ENCODE results near the gene USH2A.

USH2A gene

DNA sequence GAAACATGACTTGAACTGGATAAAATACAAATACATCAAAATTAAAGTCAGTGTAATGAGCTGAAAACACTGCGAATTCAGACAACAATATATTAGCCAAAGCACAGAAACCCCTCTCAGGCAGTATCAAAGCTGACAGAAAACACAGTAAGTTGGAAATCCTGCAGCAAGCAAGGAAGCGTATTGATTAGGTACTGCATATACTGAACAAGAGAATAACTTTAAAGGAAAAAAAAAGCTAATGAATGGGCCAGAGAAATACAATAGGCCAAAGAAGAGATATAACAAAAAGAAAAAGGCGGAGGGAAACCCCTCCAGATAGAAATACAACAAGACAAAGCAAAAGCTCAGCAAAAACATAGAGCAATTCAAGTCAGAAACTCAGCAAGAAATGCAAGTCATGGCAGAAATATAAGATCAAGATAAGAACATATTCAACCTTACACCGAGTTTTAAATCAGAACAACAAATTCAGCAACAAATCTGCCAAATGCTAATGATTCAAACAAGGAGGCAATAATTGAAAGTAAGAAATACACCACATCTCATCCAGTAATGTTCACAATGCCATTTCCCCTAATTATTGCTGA is 299.0 kb downstream of the USH2A start:
- no peak for DNase-seq (ENCODE audit: low read depth in 2 of 2)

GRCh38 chr1:216123446-216124191 is 299.6 kb downstream of the USH2A start:
- no peak for DNase-seq (ENCODE audit: low read depth in 2 of 2)

DNA sequence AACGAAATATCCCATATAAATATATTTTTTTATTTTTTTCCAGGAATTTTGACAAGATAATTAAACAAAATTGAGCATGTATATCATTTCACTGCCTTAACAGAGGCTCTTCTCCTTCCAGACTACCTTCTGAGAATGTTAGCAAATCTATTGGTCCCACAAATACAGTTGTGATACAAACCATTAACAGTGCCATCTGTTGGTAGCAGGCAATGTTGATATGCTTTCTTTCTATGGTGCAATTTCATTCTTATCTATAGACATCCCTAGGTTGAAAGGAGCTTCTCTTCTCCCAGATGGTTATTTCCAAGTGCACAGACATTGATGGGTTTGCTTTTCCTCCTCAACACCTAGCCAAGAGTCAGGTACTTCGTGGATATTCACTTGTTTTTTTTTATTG is 303.6 kb downstream of the USH2A start:
- no peak for DNase-seq (ENCODE audit: low read depth in 2 of 2)

DNA sequence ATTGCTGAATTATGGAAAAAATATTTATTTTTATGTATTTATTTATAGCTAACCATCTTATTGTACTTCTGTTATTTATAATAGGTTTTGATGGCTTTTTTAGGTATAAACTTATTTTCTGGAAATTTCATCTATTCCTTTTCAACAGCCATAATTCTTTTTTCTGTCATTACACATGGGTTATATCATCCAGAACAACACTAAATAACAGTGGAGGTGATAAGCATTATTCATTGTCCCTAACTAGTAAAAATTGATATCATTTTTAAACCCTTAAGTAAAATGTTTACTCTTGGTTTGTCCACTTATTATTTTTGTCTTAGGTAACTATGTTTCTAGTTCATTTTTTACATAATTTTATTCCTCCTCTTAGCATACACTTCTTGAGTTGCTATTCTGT is 309.1 kb downstream of the USH2A start:
- DNase-seq (ENCODE audit: low read depth in 2 of 2) = no peak

- DNase-seq (ENCODE audit: low read depth in 2 of 2) = no peak
Measured at GRCh38 chr1:216113181-216113580, 310.1 kb downstream of the USH2A start.

DNA sequence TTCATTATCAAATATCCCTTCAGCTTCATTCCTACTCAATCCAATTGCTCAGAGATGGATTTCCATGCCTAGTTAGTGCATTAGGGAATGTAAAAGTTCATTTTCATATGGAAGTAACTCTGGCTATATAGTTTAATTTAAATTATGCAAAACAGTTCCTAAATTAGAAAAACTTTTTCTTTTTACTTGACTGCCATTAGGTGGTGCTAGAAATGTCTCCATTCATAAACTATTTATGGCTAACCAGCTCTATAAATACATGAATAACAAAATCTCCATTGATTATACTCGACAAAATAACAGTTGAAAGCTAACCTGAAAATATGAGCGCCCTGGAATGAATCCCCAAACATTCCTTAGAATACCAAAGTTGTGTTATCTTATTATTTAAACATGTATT is 311.4 kb downstream of the USH2A start:
- no peak for DNase-seq (ENCODE audit: low read depth in 2 of 2)

DNA sequence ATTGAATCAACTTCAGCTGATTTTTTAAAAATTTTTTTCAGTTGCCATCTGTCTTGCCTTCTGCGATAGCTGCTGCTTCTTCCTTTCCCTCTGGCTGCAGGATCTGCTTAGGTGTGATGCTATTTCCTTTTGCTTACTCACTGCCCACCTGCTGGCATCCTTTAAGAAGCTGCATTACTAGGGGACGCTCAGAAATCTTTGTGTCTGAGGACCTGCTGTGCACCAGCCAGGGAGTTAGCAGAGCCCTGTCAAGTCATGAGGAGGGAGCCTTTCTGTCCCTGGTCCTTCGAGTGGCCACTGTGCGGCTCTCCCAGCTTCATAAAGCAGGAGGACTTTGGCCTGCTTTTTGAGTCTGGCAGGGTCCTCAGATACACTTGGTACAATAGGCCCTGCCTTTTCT is 327.8 kb downstream of the USH2A start:
- no peak for DNase-seq (ENCODE audit: low read depth in 2 of 2)

DNA sequence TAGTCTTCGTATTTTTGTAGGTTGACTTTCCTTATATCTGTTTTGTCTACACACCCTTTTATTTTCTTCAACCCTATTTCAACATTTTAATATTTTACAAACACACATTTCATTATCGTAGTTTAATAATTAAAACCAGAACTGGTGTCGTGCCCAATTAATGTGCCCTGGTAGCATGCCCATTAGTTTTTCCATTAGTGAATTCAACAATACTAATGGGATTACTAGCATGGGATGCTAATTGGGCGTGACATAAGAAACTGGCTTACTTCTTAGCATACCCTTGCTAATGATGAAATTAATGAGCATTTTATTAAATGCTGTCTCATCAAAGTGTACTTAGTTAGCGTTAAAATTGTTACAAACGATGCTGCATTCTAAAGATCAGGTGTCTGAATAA is 332.7 kb downstream of the USH2A start:
- DNase-seq (ENCODE audit: low read depth in 2 of 2) = no peak

DNA sequence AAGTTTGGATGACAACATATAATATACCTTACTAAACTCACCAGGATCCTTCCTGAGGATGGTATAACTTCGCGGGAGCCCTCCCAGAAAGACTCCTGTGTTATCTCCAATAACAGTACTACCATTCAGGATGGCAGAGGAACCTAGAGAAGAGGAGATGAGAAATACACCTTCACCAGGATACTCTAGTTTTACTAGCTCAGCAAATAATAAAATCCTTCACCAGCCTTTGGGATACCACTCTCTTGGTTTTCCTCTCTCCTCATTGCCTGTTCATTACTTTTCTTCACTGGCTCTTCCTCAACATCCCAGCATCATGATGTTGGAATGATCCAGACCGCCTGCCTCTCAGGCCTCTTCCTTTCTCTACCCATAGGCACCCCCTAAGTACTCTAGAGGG is 336.6 kb downstream of the USH2A start:
- no peak for DNase-seq (ENCODE audit: low read depth in 2 of 2)

GRCh38 chr1:216081445-216081844 is 341.8 kb downstream of the USH2A start:
- no peak for DNase-seq (ENCODE audit: low read depth in 2 of 2)

DNA sequence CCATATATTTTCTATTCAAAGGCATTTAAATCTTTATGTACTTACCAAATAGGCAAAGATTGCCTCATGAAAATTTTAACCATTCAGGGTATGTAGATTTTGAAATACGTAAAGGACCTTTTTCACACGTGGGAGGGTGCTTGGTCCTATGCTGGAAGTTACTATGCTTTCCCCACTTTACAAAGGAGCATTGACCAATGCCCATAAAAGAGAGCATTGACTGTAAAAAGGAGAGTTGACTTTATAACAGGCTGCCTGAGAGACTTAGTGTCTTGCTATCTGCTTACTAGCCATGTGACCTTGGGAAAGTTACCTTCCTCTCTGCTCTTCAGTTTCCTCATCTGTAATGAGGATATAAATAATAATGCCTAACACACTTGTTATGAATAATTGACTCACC is 346.5 kb downstream of the USH2A start:
- no peak for DNase-seq (ENCODE audit: low read depth in 2 of 2)

DNA sequence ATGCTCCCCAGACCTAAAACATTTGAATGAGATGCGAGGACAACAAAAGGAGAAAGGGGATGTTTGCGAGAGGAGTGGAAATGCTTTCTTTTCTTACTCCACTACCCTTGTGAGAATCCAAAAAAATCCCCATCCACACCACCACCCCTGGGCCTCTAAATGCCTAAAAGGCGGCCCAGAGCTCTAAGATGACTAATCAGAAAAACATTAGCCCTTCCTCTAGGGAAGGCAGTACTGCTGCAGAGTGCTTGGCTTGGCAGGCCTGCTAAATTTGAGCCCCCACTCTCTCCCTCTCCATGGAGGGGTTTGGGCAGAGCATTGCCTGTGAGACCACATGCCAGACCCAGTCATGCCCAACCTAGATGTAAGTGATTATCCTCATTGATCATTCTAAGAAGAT is 347.9 kb downstream of the USH2A start:
- no peak for DNase-seq (ENCODE audit: low read depth in 2 of 2)

DNA sequence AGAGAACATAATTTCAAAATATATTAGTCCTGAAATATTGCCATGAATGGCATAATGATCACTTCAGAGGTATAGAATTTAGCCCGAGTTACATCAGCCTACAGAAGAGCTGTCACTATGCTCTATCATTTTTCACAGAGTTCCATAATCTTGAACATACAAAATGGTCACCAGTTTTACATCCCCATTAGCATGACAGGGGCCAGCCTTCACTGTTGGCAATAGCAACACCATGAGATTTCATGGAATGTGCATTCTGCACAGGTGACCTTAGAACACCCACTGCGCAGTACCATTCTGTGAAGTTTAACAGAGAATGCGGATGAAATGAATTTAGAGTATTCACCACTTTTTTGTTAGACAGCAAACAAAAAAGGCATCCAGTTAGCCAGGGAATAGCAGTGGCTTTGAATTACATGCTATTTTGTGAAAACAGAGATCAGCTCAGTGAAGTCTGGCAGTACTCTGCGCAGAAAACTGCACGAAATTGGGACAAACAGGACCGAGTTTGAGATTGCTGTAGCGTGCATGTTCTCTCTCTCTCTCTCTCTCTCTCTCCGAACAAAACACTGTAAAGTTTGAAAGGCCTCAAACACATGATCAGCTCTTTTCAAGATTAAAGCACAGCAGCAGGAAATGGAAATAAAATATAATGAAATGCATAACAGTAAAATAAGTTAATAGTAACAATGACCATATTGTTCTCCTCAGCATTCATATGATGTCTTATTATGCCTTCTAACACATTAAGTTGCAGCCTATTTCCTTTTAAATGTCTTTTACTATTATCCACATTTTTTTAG is 349.3 kb downstream of the USH2A start:
- DNase-seq (ENCODE audit: low read depth in 2 of 2) = no peak

GRCh38 chr1:216071262-216071661 is 352.0 kb downstream of the USH2A start:
- DNase-seq (ENCODE audit: low read depth in 2 of 2) = no peak

GRCh38 chr1:216064643-216065042 is 358.6 kb downstream of the USH2A start:
- no peak for DNase-seq (ENCODE audit: low read depth in 2 of 2)

GRCh38 chr1:216057947-216058346 is 365.3 kb downstream of the USH2A start:
- DNase-seq (ENCODE audit: low read depth in 2 of 2) = no peak

- DNase-seq (ENCODE audit: low read depth in 2 of 2) = no peak
Measured at GRCh38 chr1:216057063-216057462, 366.2 kb downstream of the USH2A start.

- no peak for DNase-seq (ENCODE audit: low read depth in 2 of 2)
Measured at GRCh38 chr1:216055004-216055403, 368.2 kb downstream of the USH2A start.

GRCh38 chr1:216054600-216054999 is 368.6 kb downstream of the USH2A start:
- no peak for DNase-seq (ENCODE audit: low read depth in 2 of 2)

GRCh38 chr1:216051071-216051470 is 372.2 kb downstream of the USH2A start:
- no peak for DNase-seq (ENCODE audit: low read depth in 2 of 2)

DNA sequence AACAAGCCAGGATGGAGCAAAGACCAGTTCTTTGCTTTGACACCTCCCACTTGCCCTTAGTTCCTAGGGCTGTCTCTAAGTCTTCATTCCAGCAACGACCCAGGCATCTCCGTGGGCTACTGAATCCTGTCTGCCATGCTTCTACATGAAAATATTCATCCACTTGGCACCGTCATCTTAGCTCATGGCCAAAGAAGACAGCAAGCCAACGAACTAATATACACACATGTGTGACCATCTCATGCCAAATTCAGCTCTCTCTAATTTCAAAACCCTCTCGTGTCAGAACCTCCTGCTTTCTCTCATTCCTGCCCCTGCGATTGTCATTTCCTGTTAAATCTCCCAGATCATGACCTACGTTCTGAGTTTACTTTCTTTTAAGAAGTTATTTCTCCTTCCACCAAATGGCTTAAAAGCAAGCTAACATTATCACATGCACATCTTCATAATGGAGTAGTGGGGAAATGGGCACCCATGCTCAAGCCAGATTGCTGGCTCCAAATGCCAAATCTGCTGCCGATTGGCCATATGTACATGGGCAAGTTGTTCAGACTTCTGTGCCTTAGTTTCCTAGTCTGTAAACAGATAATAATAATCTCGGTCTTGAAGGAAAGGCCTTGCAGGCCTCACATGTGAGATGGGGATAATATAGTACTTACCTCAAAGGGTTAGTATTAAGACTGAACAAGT is 373.4 kb downstream of the USH2A start:
- DNase-seq (ENCODE audit: low read depth in 2 of 2) = no peak

GRCh38 chr1:216047811-216048572 is 375.3 kb downstream of the USH2A start:
- no peak for DNase-seq (ENCODE audit: low read depth in 2 of 2)

Measured in stimulated activated CD8-positive, alpha-beta memory T cell treated with anti-CD3 and anti-CD28 coated beads, Interleukin-7, amount 100 ng/mL, for 4 hours (primary cell).